NT2/D1 (cell line): ENCODE results near the gene UBE2J1.

ENCODE experiments used
- SUZ12 ChIP-seq: IDR thresholded peaks from 2 replicates; pipeline ENCODE4 v1.6.1; 2011; ENCODE audit not compliant: insufficient read length, insufficient read depth; ENCODE audit errors: extremely low read depth
- YY1 ChIP-seq: IDR thresholded peaks from 2 replicates; pipeline ENCODE4 v1.6.1; 2011; ENCODE audit not compliant: insufficient read length, insufficient read depth
- ZNF274 ChIP-seq: IDR thresholded peaks from 2 replicates; pipeline ENCODE4 v1.6.1; 2011; ENCODE audit warnings: mild to moderate bottlenecking, low read depth, low read length

DNA sequence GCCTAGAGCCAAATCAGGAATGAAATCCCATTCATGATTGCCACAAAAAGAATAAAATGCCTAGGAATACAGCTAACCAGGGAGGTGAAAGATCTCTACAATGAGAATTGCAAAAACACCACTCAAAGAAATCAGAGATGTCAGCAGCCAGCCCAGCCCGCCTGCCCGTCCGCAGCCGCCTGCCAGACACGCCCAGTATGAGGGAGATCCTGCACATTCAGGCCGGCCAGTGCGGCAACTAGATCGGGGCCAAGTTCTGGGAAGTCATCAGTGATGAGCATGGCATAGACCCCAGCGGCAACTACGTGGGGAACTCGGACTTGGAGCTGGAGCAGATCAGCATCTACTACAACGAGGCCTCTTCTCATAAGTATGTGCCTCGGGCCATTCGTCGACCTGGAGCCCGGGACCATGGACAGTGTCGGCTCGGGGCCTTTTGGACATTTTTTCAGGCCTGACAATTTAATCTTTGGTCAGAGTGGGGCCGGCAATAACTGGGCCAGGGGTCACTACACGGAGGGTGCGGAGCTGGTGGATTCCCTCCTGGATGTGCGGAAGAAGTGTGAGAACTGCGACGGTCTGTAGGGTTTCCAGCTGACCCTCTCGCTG, 50.8 kb downstream of the UBE2J1 start:
- TF ChIP-seq YY1 = no peak
- no peak for TF ChIP-seq ZNF274
- TF ChIP-seq SUZ12 = no peak
